GM12874 (cell line): ENCODE results near the gene MKKS.

Source experiments
- TF ChIP-seq, protein P1 (sequence below): IDR thresholded peaks from 2 replicates; pipeline ENCODE4 v1.5.1; 2011; ENCODE audit warnings: low read depth, mild to moderate bottlenecking, control low read depth, low read length, moderate library complexity; ENCODE audit not compliant: insufficient read depth

The MKKS gene

DNA sequence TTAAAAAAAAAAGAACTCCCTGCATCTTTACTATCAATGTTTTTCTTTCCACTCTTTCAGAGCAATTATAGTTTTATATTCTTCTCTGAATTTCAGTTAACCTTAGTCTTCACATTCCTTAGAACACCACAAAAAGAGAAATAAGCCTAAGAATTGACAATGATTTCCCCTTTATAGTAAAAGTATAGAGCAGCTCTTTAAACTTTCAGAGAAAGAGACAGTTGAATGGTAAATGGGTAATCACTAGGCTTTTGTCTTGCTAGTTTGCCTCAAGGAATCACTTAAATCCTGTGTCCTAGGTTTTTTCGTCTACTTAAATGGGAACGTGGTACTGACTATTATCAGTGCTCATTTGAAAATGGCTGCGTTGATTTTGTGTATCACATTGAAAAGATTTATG, 32.8 kb upstream of the MKKS start:
- TF ChIP-seq, protein P1, sequence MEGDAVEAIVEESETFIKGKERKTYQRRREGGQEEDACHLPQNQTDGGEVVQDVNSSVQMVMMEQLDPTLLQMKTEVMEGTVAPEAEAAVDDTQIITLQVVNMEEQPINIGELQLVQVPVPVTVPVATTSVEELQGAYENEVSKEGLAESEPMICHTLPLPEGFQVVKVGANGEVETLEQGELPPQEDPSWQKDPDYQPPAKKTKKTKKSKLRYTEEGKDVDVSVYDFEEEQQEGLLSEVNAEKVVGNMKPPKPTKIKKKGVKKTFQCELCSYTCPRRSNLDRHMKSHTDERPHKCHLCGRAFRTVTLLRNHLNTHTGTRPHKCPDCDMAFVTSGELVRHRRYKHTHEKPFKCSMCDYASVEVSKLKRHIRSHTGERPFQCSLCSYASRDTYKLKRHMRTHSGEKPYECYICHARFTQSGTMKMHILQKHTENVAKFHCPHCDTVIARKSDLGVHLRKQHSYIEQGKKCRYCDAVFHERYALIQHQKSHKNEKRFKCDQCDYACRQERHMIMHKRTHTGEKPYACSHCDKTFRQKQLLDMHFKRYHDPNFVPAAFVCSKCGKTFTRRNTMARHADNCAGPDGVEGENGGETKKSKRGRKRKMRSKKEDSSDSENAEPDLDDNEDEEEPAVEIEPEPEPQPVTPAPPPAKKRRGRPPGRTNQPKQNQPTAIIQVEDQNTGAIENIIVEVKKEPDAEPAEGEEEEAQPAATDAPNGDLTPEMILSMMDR = no peak

DNA sequence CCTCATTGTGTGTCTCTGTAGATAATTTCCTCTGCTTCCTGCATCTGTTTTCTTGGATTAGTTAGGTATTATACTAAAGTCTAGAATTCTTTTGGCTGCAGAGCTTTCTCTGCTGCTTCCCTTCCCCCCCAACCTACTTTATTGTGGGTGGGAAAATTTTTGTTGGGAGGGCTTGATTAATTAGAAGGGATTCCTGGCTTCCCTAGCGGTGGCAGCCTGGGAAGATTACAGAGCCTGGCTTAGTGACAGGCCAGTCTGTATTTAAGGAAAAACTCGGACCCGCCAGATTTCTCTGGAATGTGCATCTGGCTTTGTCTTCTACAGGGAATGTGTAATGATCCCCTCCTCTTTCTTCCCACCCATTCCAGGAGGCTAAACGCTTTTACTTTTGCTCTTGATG, 32.3 kb upstream of the MKKS start:
- TF ChIP-seq, protein P1 = no peak

DNA sequence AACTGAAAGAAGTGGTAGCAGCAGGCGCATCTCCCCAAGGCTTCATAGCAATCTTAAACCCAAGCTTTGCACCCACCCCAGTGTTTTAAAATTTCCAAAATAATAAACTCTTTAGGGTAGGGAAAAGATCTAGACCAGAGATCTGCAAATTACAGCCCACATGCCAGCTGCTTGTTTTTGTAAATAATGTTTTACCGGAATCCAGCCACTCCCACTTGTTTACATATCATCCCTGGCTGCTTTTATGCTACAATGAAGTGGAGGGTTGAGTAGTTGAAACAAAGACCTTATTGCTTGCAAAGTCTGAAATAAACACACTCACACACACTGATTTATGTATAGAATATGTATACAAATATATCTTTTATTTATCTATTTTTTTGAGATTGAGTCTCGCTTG, 31.1 kb upstream of the MKKS start:
- TF ChIP-seq, protein P1 = no peak

DNA sequence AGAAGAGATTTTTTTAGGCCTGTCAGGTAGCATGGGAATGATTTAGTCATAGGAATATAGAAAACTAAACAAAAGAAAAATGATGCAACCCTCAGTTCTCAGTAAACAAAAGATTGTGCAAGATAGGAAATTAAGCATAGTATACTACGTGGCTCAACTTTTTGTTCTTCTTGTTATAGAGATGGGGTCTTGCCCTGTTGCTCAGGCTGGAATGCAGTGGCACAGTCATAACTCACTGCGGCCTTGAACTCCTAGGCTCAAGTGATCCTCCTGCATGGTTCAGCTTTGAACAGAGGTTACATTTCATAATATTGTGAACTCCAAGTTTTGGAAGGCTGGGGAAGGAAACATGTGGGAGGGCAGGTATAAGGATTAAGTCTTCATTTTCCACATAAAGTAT, 29.6 kb upstream of the MKKS start:
- TF ChIP-seq, protein P1 = no peak

DNA sequence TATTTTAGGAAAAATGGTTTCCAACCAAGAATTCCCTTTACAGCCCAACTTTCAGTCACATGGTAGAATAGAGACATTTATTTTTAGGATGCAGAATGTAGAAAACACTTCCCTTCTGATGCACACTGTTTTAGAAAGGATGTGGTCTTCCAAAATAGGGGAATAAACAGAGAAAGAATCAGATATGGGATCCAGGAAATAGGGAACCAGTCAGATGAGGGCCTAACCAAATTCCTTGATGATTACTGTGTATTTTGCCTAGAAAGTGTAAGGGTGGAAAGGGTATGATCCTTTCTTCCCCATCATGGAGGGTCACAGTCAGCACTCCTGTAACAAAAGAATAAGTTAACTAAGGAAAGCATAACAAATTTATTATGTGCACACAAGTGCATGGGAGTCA, 28.5 kb upstream of the MKKS start:
- TF ChIP-seq, protein P1 = no peak

DNA sequence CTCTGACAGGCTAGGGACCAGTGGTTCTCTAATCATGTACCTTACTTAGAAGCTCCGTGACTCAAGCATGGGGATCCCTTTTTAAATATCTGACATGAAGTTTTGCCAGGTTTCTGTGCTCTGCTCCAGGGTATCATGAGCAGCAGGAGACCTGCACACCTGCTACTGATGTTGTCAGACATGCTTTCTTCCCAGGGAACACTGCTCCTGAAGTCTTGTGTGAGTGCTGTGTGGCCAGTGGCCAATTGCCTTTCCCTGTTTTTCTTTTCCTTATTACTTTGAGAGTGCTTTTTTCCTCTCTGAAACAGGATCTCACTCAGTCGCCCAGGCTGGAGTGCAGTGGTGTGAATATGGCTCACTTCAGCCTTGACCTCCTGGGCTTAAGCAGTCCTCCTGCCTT, 27.5 kb upstream of the MKKS start:
- TF ChIP-seq, protein P1 = no peak

DNA sequence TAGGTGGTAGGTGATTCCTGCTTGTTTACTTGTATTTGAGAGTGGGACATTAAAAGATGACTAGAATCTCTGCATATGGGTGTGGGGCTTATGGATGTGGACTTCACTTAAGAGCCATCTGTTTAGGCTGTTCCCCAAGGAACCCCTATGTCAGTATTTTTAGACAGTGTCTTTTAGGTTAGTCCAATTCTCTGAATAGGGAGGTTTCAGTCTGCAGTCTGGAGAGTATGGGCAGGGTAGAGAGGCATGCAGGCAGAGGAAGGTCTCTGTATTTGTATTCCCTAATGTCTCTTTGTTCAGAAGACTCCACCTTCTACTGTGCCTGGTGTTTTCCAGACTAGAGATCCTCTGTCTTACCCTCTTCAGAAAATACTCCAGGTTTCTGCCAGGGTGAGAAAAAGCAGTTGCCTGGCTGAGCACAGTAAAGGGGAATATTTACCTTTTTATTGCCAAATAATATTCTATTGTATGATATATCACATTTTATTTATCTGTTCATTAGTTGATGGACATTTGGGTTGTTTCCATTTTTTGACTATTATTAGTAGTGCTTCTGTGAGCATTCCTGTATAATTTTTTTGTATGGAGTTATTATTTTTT, 20.2 kb upstream of the MKKS start:
- TF ChIP-seq, protein P1 = no peak
